ENCODE data around the gene PSMC3IP.

The PSMC3IP gene

GRCh38 chr17:42537826-42538451, 39.6 kb downstream of the PSMC3IP start:
- H3K27ac ChIP-seq = no peak overlapping the region
- TF ChIP-seq, protein P1, sequence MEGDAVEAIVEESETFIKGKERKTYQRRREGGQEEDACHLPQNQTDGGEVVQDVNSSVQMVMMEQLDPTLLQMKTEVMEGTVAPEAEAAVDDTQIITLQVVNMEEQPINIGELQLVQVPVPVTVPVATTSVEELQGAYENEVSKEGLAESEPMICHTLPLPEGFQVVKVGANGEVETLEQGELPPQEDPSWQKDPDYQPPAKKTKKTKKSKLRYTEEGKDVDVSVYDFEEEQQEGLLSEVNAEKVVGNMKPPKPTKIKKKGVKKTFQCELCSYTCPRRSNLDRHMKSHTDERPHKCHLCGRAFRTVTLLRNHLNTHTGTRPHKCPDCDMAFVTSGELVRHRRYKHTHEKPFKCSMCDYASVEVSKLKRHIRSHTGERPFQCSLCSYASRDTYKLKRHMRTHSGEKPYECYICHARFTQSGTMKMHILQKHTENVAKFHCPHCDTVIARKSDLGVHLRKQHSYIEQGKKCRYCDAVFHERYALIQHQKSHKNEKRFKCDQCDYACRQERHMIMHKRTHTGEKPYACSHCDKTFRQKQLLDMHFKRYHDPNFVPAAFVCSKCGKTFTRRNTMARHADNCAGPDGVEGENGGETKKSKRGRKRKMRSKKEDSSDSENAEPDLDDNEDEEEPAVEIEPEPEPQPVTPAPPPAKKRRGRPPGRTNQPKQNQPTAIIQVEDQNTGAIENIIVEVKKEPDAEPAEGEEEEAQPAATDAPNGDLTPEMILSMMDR (conservative IDR thresholded peaks at IDR 0.05) = no peak

- TF ChIP-seq, protein P1 (conservative IDR thresholded peaks at IDR 0.05) = no peak
- H3K27ac ChIP-seq = peak overlapping the region; percentile 86
Measured at GRCh38 chr17:42537156-42537805, 40.2 kb downstream of the PSMC3IP start.

- H3K27ac ChIP-seq = peak overlapping the region; percentile 86
- TF ChIP-seq, protein P1 (conservative IDR thresholded peaks at IDR 0.05) = no peak
Measured at GRCh38 chr17:42536372-42537155, 41.0 kb downstream of the PSMC3IP start.

- TF ChIP-seq, protein P1 (conservative IDR thresholded peaks at IDR 0.05) = no peak
- H3K27ac ChIP-seq = peak within 1 kb of the TSS; percentile 86
Measured at GRCh38 chr17:42536048-42536371, 41.5 kb downstream of the PSMC3IP start, which contains the start of gene NAGLU. Gene NAGLU, plus strand, starts transcription at chr17:42536241. Its CDS starts 32 bp downstream, at chr17:42536273.

DNA sequence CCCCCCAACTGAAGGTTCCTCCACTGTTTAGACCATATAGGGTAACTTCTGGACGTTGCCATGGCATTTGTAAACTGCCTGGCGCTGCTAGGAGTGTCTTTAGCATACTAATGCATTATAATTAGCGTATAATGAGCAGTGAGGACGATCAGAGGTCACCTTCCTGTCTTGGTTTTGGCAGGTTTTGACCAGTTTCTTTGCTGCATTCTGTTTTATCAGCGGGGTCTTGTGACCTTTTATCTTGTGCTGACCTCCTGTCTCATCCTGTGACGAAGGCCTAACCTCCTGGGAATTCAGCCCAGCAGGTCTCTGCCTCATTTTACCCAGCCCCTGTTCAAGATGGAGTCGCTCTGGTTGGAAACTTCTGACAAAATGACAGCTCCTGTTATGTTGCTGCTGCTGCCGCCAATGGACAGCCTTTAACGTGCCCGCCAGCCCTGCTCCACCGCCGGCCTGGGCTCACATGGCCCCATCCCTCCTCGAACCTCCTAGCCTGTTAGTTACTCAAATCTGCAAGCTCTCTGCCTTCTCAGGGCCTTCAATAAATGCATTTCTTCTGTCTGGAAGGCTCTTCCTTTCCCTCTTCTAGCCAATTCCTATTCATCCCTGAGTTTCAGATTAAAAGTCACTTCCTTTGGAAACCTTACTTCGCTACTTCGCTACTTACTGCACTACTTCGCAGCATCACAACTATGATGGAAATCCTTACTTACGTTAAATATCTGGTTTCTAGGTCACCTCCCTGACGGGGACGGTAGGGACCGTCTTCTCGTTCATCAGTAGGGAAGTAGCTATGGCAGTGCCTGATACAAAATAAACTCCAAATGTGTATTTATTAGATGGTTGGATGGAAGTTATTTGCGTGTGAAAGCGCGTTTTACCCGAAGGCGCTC, 42.1 kb downstream of the PSMC3IP start:
- TF ChIP-seq, protein P1 (conservative IDR thresholded peaks at IDR 0.05) = no peak

GRCh38 chr17:42531455-42532354, 45.8 kb downstream of the PSMC3IP start:
- TF ChIP-seq, protein P1 (conservative IDR thresholded peaks at IDR 0.05) = peak; percentile 51
- H3K27ac ChIP-seq = peak overlapping the region; percentile 48; the same call in 1 of the 2 replicates

More for the DNA sequence above, 42.1 kb downstream of the PSMC3IP start:
- H3K27ac ChIP-seq = peak overlapping the region; percentile 86
